ENCODE measurements around the gene TEDC1. TPM values are rescaled to one million over a fixed set of nuclear protein-coding genes. Genes with fewer than 3 reads are reported as not detected.

Gene TEDC1
- total and polyA plus RNA-seq, 2 experiments from 2014 or later = 6.4 to 9.8 TPM

DNA sequence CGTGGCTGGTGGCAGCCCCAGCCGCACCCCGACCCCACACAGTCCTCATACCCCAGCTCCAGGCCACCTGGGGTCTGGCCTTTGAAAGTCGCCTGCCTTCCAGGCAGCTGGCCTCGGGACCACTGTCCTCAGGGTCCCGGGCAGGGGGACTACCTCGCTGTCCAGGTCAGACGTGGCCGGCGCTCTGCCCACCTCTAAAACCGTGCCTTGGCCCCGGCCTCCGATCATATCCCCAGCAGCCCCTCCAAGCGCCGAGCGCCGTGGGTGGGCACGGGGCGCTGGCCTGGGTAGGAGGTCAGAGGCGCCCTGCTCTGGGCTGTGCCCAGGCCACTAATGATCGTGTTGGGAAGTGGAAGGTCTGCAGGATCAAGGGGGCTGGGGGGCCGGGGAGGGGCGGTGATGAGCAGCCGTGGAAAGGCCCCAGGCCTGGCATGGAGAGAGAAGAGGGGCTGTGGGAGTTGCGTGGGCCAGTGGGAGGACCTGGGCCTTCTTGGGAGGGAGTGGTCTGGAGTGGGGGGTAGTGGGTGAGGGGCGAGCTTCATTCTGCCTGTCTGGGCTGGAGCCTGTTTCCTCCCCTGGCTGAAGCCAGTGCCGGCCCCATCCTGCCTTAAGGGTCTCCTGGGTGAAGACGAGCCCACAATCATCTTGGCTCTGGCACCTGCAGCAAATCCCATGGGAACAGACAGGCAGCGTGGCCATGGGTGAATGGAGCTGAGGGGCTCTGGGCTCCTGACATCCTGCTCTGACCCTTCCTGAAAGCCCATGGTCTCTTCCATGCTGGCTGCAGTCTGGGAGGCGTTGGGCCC, 40.2 kb downstream of the TEDC1 start:
- Histone ChIP-seq H3K27me3 (replicated peaks; ENCODE audit: insufficient read depth) (no peaks in the 10 kb centered on the region; the same call in 1 of the 2 replicates), H3F3A (ENCODE audit: insufficient read depth) (no peaks in the 10 kb centered on the region), H3K4me1 (ENCODE audit: insufficient read depth) (no peaks in the 10 kb centered on the region), H3K4me2 (ENCODE audit: unreplicated experiment) (no peak overlapping the region), H4K20me1 (ENCODE audit: insufficient read depth) (no peaks in the 10 kb centered on the region), H2AFZ (no peak overlapping the region), H3K9me3 (ENCODE audit: low read depth) (no peaks in the 10 kb centered on the region), H3K4me3 (no peak overlapping the region), H3K9ac (no peak overlapping the region), H3K27ac (no peak overlapping the region), H3K79me2 (ENCODE audit: insufficient read depth) (no peaks in the 10 kb centered on the region), H3K36me3 (ENCODE audit: low read depth) (no peaks in the 10 kb centered on the region), H3K9me2 (ENCODE audit: insufficient read depth) (no peaks in the 10 kb centered on the region)
- DNase-seq = no peak
- TF ChIP-seq EZH2phosphoT487 (IDR thresholded peaks at IDR 0.05; ENCODE audit: insufficient read depth, low read depth) = no peak
- no peak for TF ChIP-seq EZH2 (IDR thresholded peaks at IDR 0.05; ENCODE audit: insufficient read depth, poor library complexity, severe bottlenecking)
- in situ Hi-C loops (cut with MboI) = no loop called here
- 90 to 93% methylated on average over 25 to 30 of the region's 30 CpGs for WGBS, 2 experiments (ENCODE audit: low coverage in 1 of 2, low lambda C conversion rate in 2 of 2, missing lambda C conversion rate in 2 of 2)

DNA sequence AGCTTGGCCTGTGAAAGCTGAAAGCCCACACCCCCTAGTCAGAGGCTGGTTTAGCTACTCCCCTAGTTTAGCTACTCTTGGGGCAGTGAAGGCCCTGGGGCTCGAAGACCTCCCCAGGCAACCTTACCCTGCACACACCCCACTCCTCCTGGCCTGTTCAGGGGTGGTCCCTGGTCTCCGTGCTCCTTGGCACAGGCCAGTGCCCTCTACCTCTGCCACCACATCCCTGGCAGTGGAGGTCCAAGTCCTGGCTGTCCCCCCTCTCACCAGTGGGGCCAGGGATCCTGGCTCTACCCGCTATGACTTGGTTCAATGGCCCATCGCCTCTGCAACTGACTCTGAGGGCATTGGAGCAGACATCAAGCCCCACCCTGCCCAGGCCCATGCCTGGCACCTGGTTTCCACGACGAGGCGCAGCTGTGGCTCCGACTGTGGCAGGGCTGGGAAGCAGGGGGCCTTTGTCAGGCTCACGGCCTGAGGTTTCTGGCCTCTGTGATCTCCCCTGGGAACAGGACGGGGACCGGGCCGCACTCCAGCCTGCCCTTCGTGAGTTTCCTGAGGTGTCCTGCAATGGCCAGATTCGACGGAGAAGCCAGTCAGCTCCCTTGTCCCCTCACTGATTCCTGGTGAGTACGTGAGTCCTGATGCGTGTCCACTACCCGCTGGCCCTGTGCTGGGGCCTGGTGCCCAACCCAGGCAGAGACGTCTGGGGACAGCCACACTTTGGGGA, 41.0 kb downstream of the TEDC1 start:
- no peaks in the 10 kb centered on the region for H3K79me2 ChIP-seq (ENCODE audit: insufficient read depth)
- no peak overlapping the region for H3K9ac ChIP-seq
- H3K36me3 ChIP-seq (ENCODE audit: low read depth) = no peaks in the 10 kb centered on the region
- H3K4me1 ChIP-seq (ENCODE audit: insufficient read depth) = no peaks in the 10 kb centered on the region
- no peak overlapping the region for H3K4me2 ChIP-seq (ENCODE audit: unreplicated experiment)
- in situ Hi-C loops (cut with MboI) = no loop called here
- H3K9me2 ChIP-seq (ENCODE audit: insufficient read depth) = no peaks in the 10 kb centered on the region
- H4K20me1 ChIP-seq (ENCODE audit: insufficient read depth) = no peaks in the 10 kb centered on the region
- no peak overlapping the region for H3K4me3 ChIP-seq
- H2AFZ ChIP-seq = no peak overlapping the region
- DNase-seq = no peak
- 81 to 85% methylated on average over 17 to 19 of the region's 19 CpGs for WGBS, 2 experiments (ENCODE audit: low coverage in 1 of 2, low lambda C conversion rate in 2 of 2, missing lambda C conversion rate in 2 of 2)
- H3K27ac ChIP-seq = no peak overlapping the region
- no peaks in the 10 kb centered on the region; the same call in 1 of the 2 replicates for H3K27me3 ChIP-seq (replicated peaks; ENCODE audit: insufficient read depth)
- no peaks in the 10 kb centered on the region for H3K9me3 ChIP-seq (ENCODE audit: low read depth)
- TF ChIP-seq EZH2 (IDR thresholded peaks at IDR 0.05; ENCODE audit: insufficient read depth, poor library complexity, severe bottlenecking) (no peak), EZH2phosphoT487 (IDR thresholded peaks at IDR 0.05; ENCODE audit: insufficient read depth, low read depth) (no peak)
- H3F3A ChIP-seq (ENCODE audit: insufficient read depth) = no peaks in the 10 kb centered on the region

DNA sequence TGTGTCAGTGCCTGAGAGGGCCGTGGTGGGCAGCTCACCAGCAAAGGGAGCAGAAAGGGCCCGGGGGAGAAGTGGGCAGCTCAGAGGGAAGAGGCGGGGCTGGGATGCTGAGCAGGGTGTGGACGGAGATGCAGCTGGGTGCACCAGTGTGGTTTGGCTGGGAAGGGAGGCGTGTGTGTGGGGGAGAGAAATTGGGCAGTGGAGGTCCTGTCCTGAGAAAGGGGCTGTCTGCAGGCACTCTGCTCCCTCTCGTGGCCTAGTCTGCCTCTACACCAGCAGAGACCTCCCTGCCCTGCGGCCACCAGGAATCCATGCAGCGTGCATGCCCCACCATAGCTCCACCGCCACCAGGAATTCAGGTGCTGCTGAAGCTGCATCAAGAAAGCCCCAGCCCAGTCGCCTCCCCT, 41.7 kb downstream of the TEDC1 start:
- no peak overlapping the region for H3K9ac ChIP-seq
- H3K36me3 ChIP-seq (ENCODE audit: low read depth) = no peaks in the 10 kb centered on the region
- peak; percentile 56 for DNase-seq
- no peak overlapping the region for H2AFZ ChIP-seq
- no peaks in the 10 kb centered on the region for H4K20me1 ChIP-seq (ENCODE audit: insufficient read depth)
- no peak overlapping the region for H3K4me2 ChIP-seq (ENCODE audit: unreplicated experiment)
- H3K4me1 ChIP-seq (ENCODE audit: insufficient read depth) = no peaks in the 10 kb centered on the region
- 27% methylated on average over 10 of the region's 10 CpGs for WGBS, 2 experiments (ENCODE audit: low coverage in 1 of 2, low lambda C conversion rate in 2 of 2, missing lambda C conversion rate in 2 of 2)
- H3K4me3 ChIP-seq = no peak overlapping the region
- in situ Hi-C loops (cut with MboI) = no loop called here
- no peak for TF ChIP-seq EZH2 (IDR thresholded peaks at IDR 0.05; ENCODE audit: insufficient read depth, poor library complexity, severe bottlenecking)
- TF ChIP-seq EZH2phosphoT487 (IDR thresholded peaks at IDR 0.05; ENCODE audit: insufficient read depth, low read depth) = no peak
- H3K27me3 ChIP-seq (replicated peaks; ENCODE audit: insufficient read depth) = no peaks in the 10 kb centered on the region; the same call in 1 of the 2 replicates
- no peaks in the 10 kb centered on the region for H3K9me3 ChIP-seq (ENCODE audit: low read depth)
- H3K27ac ChIP-seq = no peak overlapping the region
- no peaks in the 10 kb centered on the region for H3F3A ChIP-seq (ENCODE audit: insufficient read depth)
- H3K9me2 ChIP-seq (ENCODE audit: insufficient read depth) = no peaks in the 10 kb centered on the region
- H3K79me2 ChIP-seq (ENCODE audit: insufficient read depth) = no peaks in the 10 kb centered on the region

DNA sequence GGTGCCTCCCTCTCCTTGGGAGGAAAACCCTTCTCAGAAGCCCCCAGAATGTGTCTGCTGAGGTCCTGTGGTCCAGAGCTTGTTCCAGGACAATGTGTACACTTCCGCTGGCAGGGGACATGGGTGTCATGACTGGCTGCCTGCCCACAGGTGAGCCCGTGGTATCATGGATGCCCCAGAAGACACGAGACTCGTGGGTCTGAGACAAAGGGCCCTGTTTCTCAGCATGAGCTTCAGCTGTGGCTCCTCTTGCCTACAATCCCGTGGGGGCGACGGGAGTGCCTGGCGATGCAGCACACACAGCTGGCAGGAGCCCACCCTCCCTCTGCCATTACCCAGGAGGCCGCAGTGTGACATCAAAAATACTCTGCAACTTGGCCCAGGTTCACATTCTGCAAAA, 42.3 kb downstream of the TEDC1 start:
- no peaks in the 10 kb centered on the region for H3K9me3 ChIP-seq (ENCODE audit: low read depth)
- H3K4me2 ChIP-seq (ENCODE audit: unreplicated experiment) = no peak overlapping the region
- no peak overlapping the region for H2AFZ ChIP-seq
- in situ Hi-C loops (cut with MboI) = no loop called here
- no peaks in the 10 kb centered on the region for H3K9me2 ChIP-seq (ENCODE audit: insufficient read depth)
- no peaks in the 10 kb centered on the region for H3K4me1 ChIP-seq (ENCODE audit: insufficient read depth)
- 47 to 50% methylated on average over 6 to 9 of the region's 9 CpGs for WGBS, 2 experiments (ENCODE audit: low coverage in 1 of 2, low lambda C conversion rate in 2 of 2, missing lambda C conversion rate in 2 of 2)
- H4K20me1 ChIP-seq (ENCODE audit: insufficient read depth) = no peaks in the 10 kb centered on the region
- H3K4me3 ChIP-seq = no peak overlapping the region
- H3K27ac ChIP-seq = no peak overlapping the region
- H3K9ac ChIP-seq = no peak overlapping the region
- H3F3A ChIP-seq (ENCODE audit: insufficient read depth) = no peaks in the 10 kb centered on the region
- H3K79me2 ChIP-seq (ENCODE audit: insufficient read depth) = no peaks in the 10 kb centered on the region
- no peak for TF ChIP-seq EZH2phosphoT487 (IDR thresholded peaks at IDR 0.05; ENCODE audit: insufficient read depth, low read depth)
- no peak for TF ChIP-seq EZH2 (IDR thresholded peaks at IDR 0.05; ENCODE audit: insufficient read depth, poor library complexity, severe bottlenecking)
- no peaks in the 10 kb centered on the region for H3K36me3 ChIP-seq (ENCODE audit: low read depth)
- DNase-seq = no peak
- H3K27me3 ChIP-seq (replicated peaks; ENCODE audit: insufficient read depth) = no peaks in the 10 kb centered on the region; the same call in 1 of the 2 replicates
